GM18867 (cell line): ENCODE measurements around the gene ULK4.

Source experiments
- ATAC-seq: cut with Tn5 transposase; IDR thresholded peaks from one replicate; pipeline ENCODE4 v1.9.1; 2021; ENCODE audit warnings: mild to moderate bottlenecking, moderate library complexity; ENCODE audit not compliant: unreplicated experiment

Gene ULK4

DNA sequence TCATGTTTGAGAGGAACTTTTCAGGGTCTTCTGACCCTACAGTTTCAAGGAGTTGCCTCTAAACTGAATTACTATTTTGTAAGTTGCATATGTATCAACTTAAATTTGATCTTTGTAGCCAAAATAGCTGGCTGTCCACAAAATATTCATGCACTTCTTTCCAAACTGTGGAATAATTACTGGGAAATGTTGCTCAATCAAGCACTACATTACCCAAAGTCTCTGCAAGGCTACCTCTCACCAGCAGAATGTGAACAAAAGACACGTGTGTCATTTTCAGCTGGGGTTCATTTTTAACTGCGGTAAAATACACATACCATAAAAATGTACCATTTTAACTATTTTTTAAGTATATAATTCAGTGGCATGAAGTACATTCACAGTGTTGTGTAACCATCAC is 442.2 kb downstream of the ULK4 start:
- ATAC-seq = no peak

DNA sequence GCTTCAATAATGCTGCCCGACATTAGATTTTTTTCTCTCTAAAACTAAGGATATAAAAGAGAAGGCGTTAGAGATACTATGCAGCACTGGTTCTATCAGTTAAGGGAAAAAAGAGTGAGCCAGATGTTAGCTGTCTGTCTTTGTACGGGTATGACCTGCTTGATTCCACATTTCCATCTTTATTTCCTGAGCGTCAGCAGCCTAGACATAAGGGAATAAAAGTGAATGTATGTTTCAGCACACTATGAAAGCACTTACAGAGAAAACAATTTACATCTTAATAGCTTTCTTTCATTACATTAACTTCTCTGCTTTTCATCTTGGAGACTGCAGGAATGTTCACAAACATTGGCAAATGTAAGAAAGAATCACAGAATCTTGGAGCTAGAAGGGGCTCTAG is 443.3 kb downstream of the ULK4 start:
- ATAC-seq = no peak

DNA sequence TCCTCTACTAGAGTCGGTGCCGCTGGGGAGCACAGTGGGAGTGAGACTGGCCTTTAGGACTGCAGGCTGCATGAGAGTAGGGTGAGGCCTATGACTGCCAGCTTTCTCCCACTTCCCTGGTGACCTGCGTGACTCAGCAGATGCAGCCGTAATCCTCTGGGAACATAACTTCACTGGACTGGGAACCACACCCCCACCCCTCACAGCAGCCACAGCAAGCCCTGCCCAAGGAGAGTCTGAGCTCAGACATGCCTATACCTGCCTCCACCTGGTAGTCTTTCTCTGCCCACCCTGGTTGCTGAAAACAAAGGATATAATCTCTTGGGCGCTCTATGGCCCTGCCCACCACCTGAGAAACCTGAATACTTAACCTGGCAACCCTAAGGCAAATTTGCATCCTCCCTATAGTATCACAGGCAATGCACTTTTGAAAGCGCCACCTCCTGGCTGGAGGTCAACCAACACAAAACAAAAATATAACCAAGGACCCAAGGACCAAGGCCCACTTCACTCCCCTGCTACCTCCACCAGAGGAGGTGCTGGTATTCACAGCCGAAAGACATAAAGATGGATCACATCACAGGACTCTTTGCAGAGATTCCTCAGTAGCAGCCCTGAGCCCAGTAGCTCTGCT is 453.7 kb downstream of the ULK4 start:
- no peak for ATAC-seq

DNA sequence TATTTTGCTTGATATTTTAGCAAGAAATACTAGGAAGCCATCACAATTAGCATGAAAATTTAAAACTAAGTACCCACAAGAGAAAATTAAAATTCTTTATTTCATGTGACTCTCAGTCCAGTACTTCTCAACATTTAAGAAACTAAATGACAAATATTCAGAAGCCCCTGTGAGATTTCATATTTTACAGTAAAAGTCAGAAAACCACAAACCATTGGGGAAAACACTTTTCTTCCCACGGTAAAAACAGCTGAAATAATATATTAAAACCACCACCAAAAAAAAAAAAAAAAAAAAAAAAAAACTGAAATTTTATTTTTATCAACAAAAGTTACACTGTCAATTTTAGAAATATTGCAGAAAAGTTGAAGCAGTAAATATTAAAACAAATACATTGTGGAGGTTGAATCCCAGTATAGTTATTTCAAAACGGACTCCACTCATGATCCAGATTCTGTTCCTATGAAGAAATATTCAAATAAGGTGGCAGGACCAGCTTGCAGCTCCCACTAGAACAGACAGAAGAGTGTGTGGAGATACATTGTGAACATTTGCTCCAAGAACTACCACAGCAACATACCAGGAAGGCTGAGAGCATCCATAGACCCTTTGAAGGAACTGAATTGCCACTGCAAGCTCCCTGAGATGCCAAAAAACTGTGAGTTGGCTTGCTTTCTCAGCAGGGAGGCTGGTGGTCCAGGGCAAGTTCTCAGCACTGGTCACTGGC is 454.4 kb downstream of the ULK4 start:
- ATAC-seq = no peak

GRCh38 chr3:41503998-41504623 is 457.8 kb downstream of the ULK4 start:
- ATAC-seq = peak; percentile 62

DNA sequence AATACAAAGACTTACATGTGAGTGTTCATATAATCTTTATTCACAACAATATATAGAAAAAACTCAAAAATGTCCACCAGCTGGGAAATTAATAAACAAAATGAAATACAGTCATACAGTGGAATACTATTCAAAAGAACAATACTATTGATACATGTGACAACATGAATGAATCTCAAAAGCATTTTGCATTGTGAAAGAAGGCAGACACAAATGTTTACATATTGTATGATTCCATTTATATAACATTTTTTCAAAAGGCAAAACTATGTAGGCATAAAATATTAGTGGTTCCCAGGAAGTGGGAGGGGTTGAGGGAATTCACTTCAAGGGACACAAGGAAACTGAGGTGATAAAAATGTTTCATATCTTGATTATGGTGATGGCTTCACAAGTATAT is 459.4 kb downstream of the ULK4 start:
- ATAC-seq = no peak

GRCh38 chr3:41502023-41502422 is 459.9 kb downstream of the ULK4 start:
- ATAC-seq = no peak

- ATAC-seq = no peak
Observed at GRCh38 chr3:41498847-41499246, 463.1 kb downstream of the ULK4 start.

- ATAC-seq = no peak
Observed at GRCh38 chr3:41490360-41490759, 471.5 kb downstream of the ULK4 start.

DNA sequence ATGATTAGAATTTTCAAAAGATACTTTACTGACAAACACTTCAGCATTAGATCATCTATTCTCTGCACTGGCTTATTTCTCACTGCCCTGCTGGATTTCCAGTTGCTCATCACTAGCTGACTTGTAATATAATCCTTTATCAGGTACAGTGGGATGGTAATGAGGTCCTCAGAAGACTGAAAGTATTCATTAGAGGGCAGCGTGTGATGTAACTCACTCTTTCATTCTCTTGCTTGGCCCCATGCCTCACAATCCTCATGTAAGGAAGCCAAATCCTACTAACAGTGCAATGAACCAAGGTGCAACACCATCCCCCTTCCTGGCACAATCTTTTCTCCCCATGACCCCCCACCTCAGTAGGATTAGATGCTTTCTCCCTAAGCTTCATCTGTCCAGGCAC is 472.7 kb downstream of the ULK4 start:
- no peak for ATAC-seq

- peak; percentile 48 for ATAC-seq
Observed at GRCh38 chr3:41488501-41488900, 473.4 kb downstream of the ULK4 start.

DNA sequence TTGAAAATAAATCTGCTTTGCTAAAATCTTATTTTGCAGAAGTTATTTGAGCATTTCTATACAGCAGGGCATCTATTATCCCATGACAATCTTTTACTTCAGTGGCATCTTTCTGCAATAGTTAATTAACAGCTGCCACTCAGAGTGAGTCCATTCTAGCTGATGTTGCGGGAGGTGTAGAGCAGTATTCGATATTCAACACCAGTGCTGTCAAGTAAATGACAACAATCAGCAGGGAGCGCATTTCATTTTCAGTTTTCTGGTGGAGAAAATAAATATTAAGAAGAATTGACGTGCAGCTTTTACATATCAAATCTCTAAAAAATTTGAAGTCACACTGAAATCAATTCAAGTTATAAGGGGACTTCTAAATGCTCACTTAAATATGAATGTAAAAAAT is 476.4 kb downstream of the ULK4 start:
- no peak for ATAC-seq

GRCh38 chr3:41482134-41482533 is 479.8 kb downstream of the ULK4 start:
- no peak for ATAC-seq

- no peak for ATAC-seq
Observed at GRCh38 chr3:41478278-41478677, 483.6 kb downstream of the ULK4 start.

DNA sequence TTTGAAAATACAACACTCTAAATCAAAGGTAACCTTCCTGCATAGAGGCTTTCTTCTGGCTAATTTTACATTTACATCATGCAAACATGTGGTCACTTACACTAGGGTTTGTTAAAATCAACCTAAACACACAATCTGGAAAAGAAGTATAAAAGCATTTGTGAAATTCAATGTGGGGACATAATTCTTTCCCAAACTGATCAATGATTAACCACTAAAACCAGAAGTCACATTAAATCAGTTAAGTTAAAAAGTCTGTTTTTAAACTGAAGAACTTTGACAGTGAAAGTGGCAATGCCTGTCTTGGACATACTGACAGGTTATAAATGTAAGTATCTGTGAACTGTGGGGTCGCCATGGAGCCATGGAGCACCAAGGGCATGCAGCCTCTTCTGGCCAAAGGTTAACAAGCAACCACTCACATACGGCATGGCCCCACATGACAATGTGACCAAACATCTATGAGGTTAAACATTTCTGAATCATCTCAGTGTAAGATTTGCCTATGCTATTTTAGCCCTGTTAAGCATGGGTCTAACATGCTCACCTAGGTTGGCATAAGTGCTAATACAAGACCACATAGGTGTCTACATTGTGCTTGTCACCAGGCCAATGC is 484.4 kb downstream of the ULK4 start:
- ATAC-seq = no peak

GRCh38 chr3:41469083-41469482 is 492.8 kb downstream of the ULK4 start:
- no peak for ATAC-seq

DNA sequence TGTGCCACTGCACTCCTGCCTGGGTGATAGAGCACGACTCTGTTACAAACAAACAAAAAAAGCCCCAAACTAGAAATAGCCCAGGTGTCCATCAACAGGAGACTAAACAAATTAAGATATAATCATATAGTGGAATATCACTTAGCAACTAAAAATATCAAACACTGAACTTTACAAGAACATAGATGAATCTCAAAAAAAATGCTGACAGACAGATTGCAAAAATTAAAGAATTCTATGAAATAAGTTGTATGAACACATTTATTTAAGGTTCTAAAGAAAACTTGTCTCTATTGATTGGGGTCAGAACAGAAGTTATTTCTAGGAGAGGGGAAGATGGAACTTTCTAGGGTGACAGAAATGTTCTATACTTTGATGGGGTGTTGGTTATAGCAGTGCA is 494.4 kb downstream of the ULK4 start:
- no peak for ATAC-seq

DNA sequence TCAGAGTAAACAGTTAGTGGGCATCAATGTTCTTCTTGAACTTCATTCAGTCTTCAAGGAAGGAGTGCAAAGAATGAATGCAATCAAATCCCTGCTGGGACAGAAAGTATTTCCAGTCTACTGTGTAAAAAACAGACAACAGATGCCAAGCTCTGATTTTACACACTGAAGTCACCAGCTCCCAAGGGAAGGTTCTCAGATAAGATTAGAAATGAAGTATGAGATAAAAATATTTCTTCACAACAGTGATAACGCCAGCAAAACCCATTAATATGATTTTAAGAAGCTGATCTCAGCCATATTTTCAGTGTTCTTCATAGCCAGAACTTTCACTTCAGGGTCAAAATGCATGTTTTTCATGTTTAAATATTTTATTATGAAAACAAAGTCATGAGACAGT is 497.0 kb downstream of the ULK4 start:
- ATAC-seq = no peak

DNA sequence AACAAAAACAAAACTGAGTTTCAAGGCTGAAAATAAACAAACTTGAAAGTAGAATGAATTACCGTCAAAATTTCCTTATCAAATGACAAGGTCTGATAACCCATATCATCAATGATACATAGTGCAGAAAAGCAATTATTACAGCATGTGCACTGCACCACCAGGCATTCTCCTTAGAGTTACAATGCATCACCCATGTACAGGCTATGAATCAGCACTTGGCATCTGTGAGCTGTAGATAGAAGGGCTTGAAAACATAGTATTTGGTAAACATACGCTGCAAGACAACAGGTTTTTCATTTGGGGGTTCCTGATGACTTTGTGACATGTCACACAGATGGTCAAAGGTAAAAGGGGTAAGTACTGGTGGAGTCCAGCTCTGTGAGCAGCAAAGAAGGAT is 497.5 kb downstream of the ULK4 start:
- no peak for ATAC-seq

DNA sequence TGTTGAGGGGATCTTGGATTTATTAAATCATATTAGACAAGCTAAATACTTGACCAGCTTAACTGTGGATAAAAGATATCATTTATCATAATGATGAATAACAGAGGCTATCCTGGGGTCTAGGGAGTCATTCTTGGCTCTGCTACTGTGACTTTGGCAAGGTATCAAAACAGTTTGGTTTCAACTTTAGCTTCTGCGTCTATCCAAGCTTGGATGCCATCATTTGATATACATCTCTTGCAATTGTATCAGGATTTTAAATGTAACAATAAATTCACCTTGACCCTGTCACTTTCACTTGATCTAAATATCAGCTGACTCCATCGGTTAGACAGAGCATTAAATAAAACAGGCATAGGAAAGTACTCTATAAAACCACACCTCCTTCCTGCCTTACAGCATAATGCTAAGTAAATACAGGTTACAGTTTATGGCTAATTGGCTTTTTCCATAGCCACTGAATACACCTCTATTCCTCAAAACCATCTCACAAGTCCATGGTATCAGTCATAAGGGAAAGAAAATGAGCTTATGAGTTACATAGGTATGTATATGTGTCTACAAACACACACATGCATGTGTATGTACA is 499.7 kb downstream of the ULK4 start:
- no peak for ATAC-seq

DNA sequence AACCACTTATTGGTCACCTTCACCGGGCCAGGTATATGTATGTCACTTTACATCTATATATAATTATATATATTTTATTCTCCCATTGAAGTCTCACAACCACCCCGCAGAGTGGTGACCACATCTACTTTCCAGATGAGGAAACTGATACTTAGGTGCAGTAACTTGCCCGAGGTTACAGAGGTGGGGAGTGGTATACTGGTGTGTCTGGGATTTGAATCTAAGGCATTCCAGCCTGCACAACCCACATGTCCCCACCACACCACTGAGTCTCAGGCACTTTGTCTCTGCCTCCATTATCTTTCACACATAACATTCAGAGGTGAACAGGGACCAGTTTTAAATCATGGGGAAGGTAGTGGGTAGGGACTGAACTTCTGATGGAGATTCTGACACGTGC is 501.2 kb downstream of the ULK4 start:
- no peak for ATAC-seq

DNA sequence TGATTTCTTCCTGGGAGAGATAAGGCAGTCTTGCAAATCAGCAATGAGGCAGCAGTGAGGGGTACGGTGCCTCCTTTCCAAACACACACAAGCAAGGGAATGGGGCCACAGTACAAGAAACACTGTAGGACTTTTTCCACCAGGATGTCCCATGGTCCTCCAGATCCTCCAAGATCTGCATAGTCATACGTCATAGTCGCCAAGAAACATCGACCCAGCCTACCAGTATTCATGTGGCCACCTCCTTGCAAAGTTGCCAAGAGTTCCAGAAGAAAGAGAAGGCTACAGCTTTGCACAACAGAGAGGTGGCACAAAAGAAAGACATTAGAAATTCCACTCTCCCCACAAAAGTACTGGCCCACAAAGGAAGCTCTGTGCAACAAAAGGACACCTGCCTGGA is 504.7 kb downstream of the ULK4 start:
- ATAC-seq = no peak
